Transverse colon (tissue), 4 donors: ENCODE data around the gene STPG1. TPM values are rescaled to one million over a fixed set of nuclear protein-coding genes. Genes with fewer than 3 reads are reported as not detected.

Source experiments
- DNase-seq: peaks from one replicate; pipeline ENCODE4 v3.0.0-alpha.2; 2019
- H3K27ac ChIP-seq, 4 donors: fragments of 200-600 bp; sonication (generic); 2 replicates each; pipeline ENCODE4 v1.5.1; 2016 to 2018; ENCODE audit warnings: inconsistent platforms in 4 of 4
- H3K27me3 ChIP-seq: fragments of 200-600 bp; sonication (generic); 2 replicates; pipeline ENCODE4 v1.5.1; 2017; ENCODE audit warnings: inconsistent platforms
- H3K36me3 ChIP-seq, 4 donors: fragments of 200-600 bp; sonication (generic); 2 replicates each; pipeline ENCODE4 v1.5.1; 2017 to 2019; ENCODE audit warnings: inconsistent platforms in 4 of 4
- H3K4me1 ChIP-seq, 4 donors: fragments of 200-600 bp; sonication (generic); 2 replicates each; pipeline ENCODE4 v1.5.1; 2017 to 2020; ENCODE audit warnings: inconsistent platforms in 4 of 4
- H3K4me3 ChIP-seq, 4 donors: fragments of 200-600 bp; sonication (generic); 1 replicate in 1 of 4; 2 replicates in 3 of 4; pipeline versions ENCODE4 v1.5.1 to v1.6.1; 2017 to 2019; ENCODE audit warnings: inconsistent platforms in 4 of 4
- H3K9me3 ChIP-seq, 2 donors: fragments of 200-600 bp; sonication (generic); 2 replicates each; pipeline ENCODE4 v1.5.1; 2017 to 2019; ENCODE audit warnings: inconsistent platforms in 2 of 2
- CTCF ChIP-seq, 5 experiments: fragments of 200-600 bp in 3 of 5; fragments of 450-650 bp in 2 of 5; sonication (generic) in 3 of 5; IDR thresholded peaks; 1 replicate in 2 of 5; 2 replicates in 3 of 5; pipeline ENCODE4 v1.5.1; 2016 to 2017; ENCODE audit warnings: antibody characterized with exemption in 5 of 5, inconsistent platforms in 3 of 5, mild to moderate bottlenecking in 2 of 5, moderate library complexity in 1 of 5
- EP300 ChIP-seq: sonication (generic); formaldehyde crosslinking; IDR thresholded peaks from one replicate; pipeline ENCODE4 v1.6.1; 2017; ENCODE audit warnings: antibody characterized with exemption, low read depth
- POLR2A ChIP-seq: fragments of 450-650 bp; IDR thresholded peaks from one replicate; pipeline ENCODE4 v1.6.1; 2016; ENCODE audit warnings: antibody characterized with exemption, mild to moderate bottlenecking, moderate library complexity
- POLR2AphosphoS5 ChIP-seq, 3 donors: sonication (generic); formaldehyde crosslinking; IDR thresholded peaks; one replicate each; pipeline ENCODE4 v1.6.1; 2016; ENCODE audit warnings: antibody characterized with exemption in 3 of 3
- WGBS, 2 donors: methylation state at CpG; one replicate each; pipeline ENCODE4 v1.1.5; 2018; ENCODE audit warnings: low coverage in 1 of 2; 5-methylcytosine and 5-hydroxymethylcytosine counted together
- in situ Hi-C, 4 donors: fragments of 200-750 bp; cut with MboI; loops; one replicate each; pipeline versions ENCODE4 v1.15.0 to v1.15.1; 2017; ENCODE audit warnings: low sequenced_read_pairs in 3 of 4, low pct_ligation_motif_present in 1 of 4, low pct_unique_long_range_greater_than_20kb in 1 of 4
- intact Hi-C: fragments of 100-400 bp; cut with DNase I; formaldehyde crosslinking; loops from one replicate; pipeline ENCODE4 v1.15.1; 2023; ENCODE audit warnings: low total_unique reads
- total RNA-seq, 4 donors: library from RNA; depleted of rRNA; stranded (reverse); fragments of >200 nt; gene quantifications; one replicate each; pipeline ENCODE4 v1.1.0, GENCODE V29; 2016

STPG1 gene
- total RNA-seq, 4 donors from 2014 or later = 4.6 to 33.7 (median 23.3) TPM

DNA sequence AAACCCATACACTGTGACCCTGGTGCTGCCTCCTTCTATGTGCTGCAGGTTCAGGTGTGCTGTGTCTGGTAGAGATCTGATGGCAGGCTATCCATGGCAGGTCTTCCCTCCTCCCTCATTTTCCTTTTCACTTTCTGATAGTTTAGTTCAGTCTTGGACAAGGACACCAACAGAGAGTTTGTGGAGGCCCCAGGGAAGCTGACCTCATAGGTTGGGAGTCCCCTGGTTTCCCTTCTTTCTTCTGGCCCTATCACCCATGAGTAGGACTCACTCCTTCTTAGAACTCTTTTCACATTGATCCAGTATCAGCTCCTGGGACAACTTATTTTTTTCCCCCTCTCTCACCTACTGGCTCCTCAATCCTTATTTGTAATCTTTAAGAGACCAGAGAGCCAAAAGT is 86.1 kb downstream of the STPG1 start:
- in situ Hi-C loops (no loop called here), intact Hi-C loops (no loop called here)
- Histone ChIP-seq H3K27me3 (peaks cover 3% of the 10 kb centered on the region), H3K9me3 (no peaks in the 10 kb centered on the region), H3K4me1 (peaks cover 0 to 4% (median under 1%) of the 10 kb centered on the region in 4 donors), H3K4me3 (no peak overlapping the region), H3K27ac (no peak overlapping the region), H3K36me3 (no peaks in the 10 kb centered on the region)
- no peak for DNase-seq
- TF ChIP-seq POLR2AphosphoS5 (IDR thresholded peaks at IDR 0.05) (no peak), POLR2A (no peak), CTCF (IDR thresholded peaks at IDR 0.05) (no peak), EP300 (no peak)

GRCh38 chr1:24325587-24326449 is 87.8 kb downstream of the STPG1 start:
- Histone ChIP-seq H3K27ac (no peak overlapping the region), H3K36me3 (no peaks in the 10 kb centered on the region), H3K4me3 (no peak overlapping the region), H3K4me1 (peaks cover 5 to 18% (median 12%) of the 10 kb centered on the region in 4 donors), H3K27me3 (peaks cover 8% of the 10 kb centered on the region), H3K9me3 (no peaks in the 10 kb centered on the region)
- 57 to 73% methylated on average over 1 to 7 of the region's 7 CpGs for WGBS, 2 donors
- TF ChIP-seq EP300 (no peak), POLR2A (no peak), POLR2AphosphoS5 (IDR thresholded peaks at IDR 0.05) (no peak), CTCF (IDR thresholded peaks at IDR 0.05) (no peak)
- DNase-seq = no peak
- in situ Hi-C loops (no loop called here), intact Hi-C loops (no loop called here)

- in situ Hi-C loops (no loop called here), intact Hi-C loops (no loop called here)
- Histone ChIP-seq H3K27ac (no peak overlapping the region), H3K9me3 (no peaks in the 10 kb centered on the region), H3K4me3 (no peak overlapping the region), H3K27me3 (peaks cover 16% of the 10 kb centered on the region), H3K36me3 (no peaks in the 10 kb centered on the region), H3K4me1 (peaks cover 5 to 18% (median 13%) of the 10 kb centered on the region in 4 donors)
- 89 to 90% methylated on average over 3 to 6 of the region's 6 CpGs for whole genome bisulfite sequencing, 2 donors
- TF ChIP-seq POLR2A (no peak), POLR2AphosphoS5 (IDR thresholded peaks at IDR 0.05) (no peak), CTCF (IDR thresholded peaks at IDR 0.05) (no peak), EP300 (no peak)
- DNase-seq = no peak
These were observed 88.7 kb downstream of the STPG1 start for GRCh38 chr1:24324903-24325302.

- Histone ChIP-seq H3K27ac (no peak overlapping the region), H3K9me3 (no peaks in the 10 kb centered on the region), H3K27me3 (peaks cover 32% of the 10 kb centered on the region), H3K36me3 (no peaks in the 10 kb centered on the region), H3K4me3 (no peak overlapping the region), H3K4me1 (peaks cover 5 to 33% (median 28%) of the 10 kb centered on the region in 4 donors)
- TF ChIP-seq EP300 (no peak), POLR2A (no peak), CTCF (IDR thresholded peaks at IDR 0.05) (no peak), POLR2AphosphoS5 (IDR thresholded peaks at IDR 0.05) (no peak)
- WGBS, 2 donors = 84% methylated on average over 2 of the region's 2 CpGs; no CpG with 5 or more reads in 1 of the 2 donors
- intact Hi-C loops (no loop called here), in situ Hi-C loops (no loop called here)
- DNase-seq = no peak
These were observed 90.3 kb downstream of the STPG1 start for GRCh38 chr1:24323281-24323680.
